Ramos (cell line): ENCODE measurements around the gene AQP12B.
"Not testable (repeated sequence)": the region's sequence is repeated elsewhere in the genome, so short reads cannot be mapped to it uniquely, and the experiment has no call there.

Experiments
- in situ Hi-C: fragments of 300-500 bp; cut with MboI; formaldehyde crosslinking; loops from one replicate; pipeline ENCODE4 v1.14.3; 2022; ENCODE audit warnings: low sequenced_read_pairs; ENCODE audit not compliant: unreplicated experiment

The AQP12B gene

GRCh38 chr2:240659883-240660282, 22.8 kb downstream of the AQP12B start:
- in situ Hi-C loops: not testable (repeated sequence)

GRCh38 chr2:240655931-240656886, 26.5 kb downstream of the AQP12B start:
- in situ Hi-C loops: no loop called here

GRCh38 chr2:240651185-240651584, 31.5 kb downstream of the AQP12B start:
- in situ Hi-C loops: no loop called here

GRCh38 chr2:240650254-240650965, 32.3 kb downstream of the AQP12B start:
- in situ Hi-C loops: no loop called here

GRCh38 chr2:240649331-240649730, 33.4 kb downstream of the AQP12B start:
- in situ Hi-C loops: no loop called here

- in situ Hi-C loops: no loop called here
Measured at GRCh38 chr2:240648650-240649275, 33.9 kb downstream of the AQP12B start.

GRCh38 chr2:240648155-240648649, 34.5 kb downstream of the AQP12B start:
- in situ Hi-C loops: no loop called here

GRCh38 chr2:240647503-240648154, 35.1 kb downstream of the AQP12B start:
- in situ Hi-C loops: no loop called here

GRCh38 chr2:240646900-240647502, 35.7 kb downstream of the AQP12B start:
- in situ Hi-C loops: no loop called here

- in situ Hi-C loops: no loop called here
Measured at GRCh38 chr2:240646176-240646899, 36.3 kb downstream of the AQP12B start.

- in situ Hi-C loops: no loop called here
Measured at GRCh38 chr2:240645801-240646175, 36.9 kb downstream of the AQP12B start.

- in situ Hi-C loops: no loop called here
Measured at GRCh38 chr2:240645346-240645745, 37.3 kb downstream of the AQP12B start.

- in situ Hi-C loops: no loop called here
Measured at GRCh38 chr2:240644859-240645301, 37.8 kb downstream of the AQP12B start.

- in situ Hi-C loops: no loop called here
Measured at GRCh38 chr2:240644171-240644651, 38.5 kb downstream of the AQP12B start.

- in situ Hi-C loops: no loop called here
Measured at GRCh38 chr2:240643811-240644150, 38.9 kb downstream of the AQP12B start.

- in situ Hi-C loops: no loop called here
Measured at GRCh38 chr2:240643093-240643810, 39.4 kb downstream of the AQP12B start.

- in situ Hi-C loops: no loop called here
Measured at GRCh38 chr2:240642806-240643092, 39.9 kb downstream of the AQP12B start.

- in situ Hi-C loops: no loop called here
Measured at GRCh38 chr2:240642061-240642805, 40.5 kb downstream of the AQP12B start.
